SK-N-MC (cell line): Measurements from ENCODE around the gene RPS14.

ENCODE experiments used
- DNase-seq: peaks from one replicate; pipeline ENCODE4 v3.0.0-alpha.2; 2011; ENCODE audit warnings: low read depth, low spot score
- H3K27ac ChIP-seq: fragments of 200-600 bp; sonication (generic); 2 replicates; pipeline ENCODE4 v1.5.1; 2016; ENCODE audit warnings: mixed run types
- H3K36me3 ChIP-seq: fragments of 200-600 bp; sonication (generic); 2 replicates; pipeline ENCODE4 v1.6.1; 2017; ENCODE audit warnings: antibody characterized with exemption, low read length, mixed read lengths; ENCODE audit not compliant: insufficient read depth
- H3K4me3 ChIP-seq: fragments of 200-600 bp; sonication (generic); 2 replicates; pipeline ENCODE4 v1.5.1; 2016
- H3K9ac ChIP-seq: fragments of 200-600 bp; sonication (generic); 2 replicates; pipeline ENCODE4 v1.8.0; 2017; ENCODE audit warnings: mixed run types, mixed read lengths; ENCODE audit not compliant: insufficient read length
- H3K9me3 ChIP-seq: fragments of 200-600 bp; sonication (generic); 2 replicates; pipeline ENCODE4 v1.6.1; 2017; ENCODE audit warnings: low read depth, mild to moderate bottlenecking, antibody characterized with exemption, low read length, moderate library complexity, mixed read lengths
- EZH2 ChIP-seq: fragments of 200-600 bp; sonication (generic); IDR thresholded peaks from one replicate; pipeline ENCODE4 v1.6.1; 2017; ENCODE audit warnings: antibody characterized with exemption
- FOXP2 ChIP-seq: optimal IDR thresholded peaks from 2 replicates; pipeline ENCODE3; 2011; ENCODE audit warnings: mild to moderate bottlenecking, moderate library complexity; ENCODE audit not compliant: insufficient read depth; ENCODE audit errors: extremely low read length, control extremely low read depth
- POLR2AphosphoS5 ChIP-seq: IDR thresholded peaks from 2 replicates; pipeline ENCODE4 v1.6.1; 2012; ENCODE audit warnings: mild to moderate bottlenecking, low read depth, low read length, borderline replicate concordance

RPS14 gene

DNA sequence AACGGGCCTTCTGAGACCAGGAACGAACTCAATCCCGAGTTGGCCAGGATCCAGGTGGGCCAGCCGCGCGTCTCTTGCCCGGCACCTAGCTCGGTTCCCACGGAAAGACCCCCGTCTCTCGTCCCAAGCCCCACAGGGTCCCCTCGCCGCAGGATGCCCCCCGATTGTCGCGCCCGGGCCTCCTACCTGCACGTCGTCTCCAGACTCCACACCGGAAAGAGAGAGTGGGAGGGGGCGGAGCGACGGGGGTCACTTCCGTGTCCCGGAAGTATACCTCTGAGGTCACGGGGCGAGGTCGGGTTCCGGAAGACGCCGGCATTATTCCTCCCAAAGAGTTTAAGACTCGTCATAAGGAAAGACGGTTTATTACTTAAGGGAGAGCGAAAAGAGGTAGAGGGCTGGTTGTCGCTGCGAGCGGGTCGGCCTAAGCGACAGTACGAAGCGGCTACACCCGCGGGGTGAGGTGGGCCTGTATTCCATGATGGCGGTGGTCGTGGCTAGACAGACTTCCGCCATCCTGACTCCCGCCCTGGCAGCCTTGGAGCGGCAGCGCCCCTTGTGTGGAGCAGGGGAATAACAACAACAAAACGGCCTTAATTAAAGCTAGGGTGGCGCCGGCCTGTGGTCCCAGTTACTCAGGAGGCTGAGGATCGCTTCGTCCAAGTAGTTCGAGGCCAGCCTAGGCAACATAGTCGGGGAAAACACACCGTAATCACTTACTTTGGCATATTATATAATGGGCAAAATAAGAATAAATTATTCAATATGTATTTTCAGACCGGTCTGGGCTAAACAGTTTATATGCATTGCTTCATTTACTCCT, at the start of gene RPS14:
Gene RPS14 (minus strand): TSS at position 223 of the 823 bp plus-strand sequence. CDS start 2,006 bp downstream, outside the sequence.
- H3K9me3 ChIP-seq: peaks cover 4% of the 10 kb centered on the region; the same call in 1 of the 2 replicates
- H3K27ac ChIP-seq: peak within 1 kb of the TSS; percentile 97
- peak within 1 kb of the TSS; percentile 100 for H3K9ac ChIP-seq
- peak; percentile 87 for DNase-seq
- peaks cover 45% of the 10 kb centered on the region for H3K36me3 ChIP-seq
- TF ChIP-seq POLR2AphosphoS5 (peak; percentile 99), EZH2 (no peak), FOXP2 (peak; percentile 22)
- peak within 1 kb of the TSS; percentile 97 for H3K4me3 ChIP-seq

DNA sequence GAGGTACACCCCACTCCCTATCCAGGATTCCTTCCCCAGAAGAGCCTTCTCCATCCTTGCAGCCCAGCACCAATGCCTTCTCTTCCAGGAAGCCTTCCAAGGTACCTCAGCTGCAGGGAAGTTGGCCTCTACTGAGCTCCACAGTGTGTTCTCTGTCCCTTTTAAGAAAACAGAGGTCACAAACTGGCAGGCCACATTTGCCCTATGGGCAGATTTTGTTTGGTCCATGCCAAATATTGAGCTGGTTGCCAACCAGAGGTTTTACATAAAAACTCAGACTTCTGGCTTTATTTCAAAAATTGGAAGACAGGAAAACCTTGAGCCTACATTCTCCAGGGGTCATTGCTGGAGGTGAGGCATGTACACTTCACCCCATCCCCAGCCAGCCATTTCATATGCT, 49.4 kb upstream of the RPS14 start:
- no peak overlapping the region for H3K27ac ChIP-seq
- no peak overlapping the region for H3K9ac ChIP-seq
- DNase-seq: no peak
- H3K4me3 ChIP-seq: no peak overlapping the region
- TF ChIP-seq POLR2AphosphoS5: no peak
- no peak for TF ChIP-seq EZH2
- no peak for TF ChIP-seq FOXP2
- no peaks in the 10 kb centered on the region for H3K36me3 ChIP-seq
- no peaks in the 10 kb centered on the region for H3K9me3 ChIP-seq

DNA sequence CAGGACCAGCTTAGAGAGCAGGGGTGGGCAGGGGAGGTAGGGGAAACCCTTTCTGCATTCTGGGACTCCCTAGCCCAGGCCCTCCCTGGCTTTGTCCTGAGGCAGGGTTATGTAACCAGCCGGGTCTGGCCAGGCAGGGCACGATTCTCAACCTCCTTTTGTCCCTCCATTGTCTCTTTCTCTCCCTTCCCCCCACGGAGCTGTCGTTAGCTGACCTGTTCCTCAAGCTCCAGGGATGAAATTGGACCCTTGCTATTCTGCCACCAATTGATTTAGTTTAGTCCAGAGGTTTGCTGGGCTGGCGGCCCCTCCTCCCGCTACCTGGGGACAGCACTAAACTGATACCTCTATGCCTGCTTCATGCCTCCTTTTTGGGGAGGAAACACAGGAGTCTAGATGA, 49.0 kb upstream of the RPS14 start:
- Histone ChIP-seq H3K9me3 (no peaks in the 10 kb centered on the region), H3K4me3 (no peak overlapping the region), H3K27ac (no peak overlapping the region), H3K9ac (no peak overlapping the region), H3K36me3 (no peaks in the 10 kb centered on the region)
- no peak for TF ChIP-seq POLR2AphosphoS5
- no peak for TF ChIP-seq FOXP2
- no peak for TF ChIP-seq EZH2
- no peak for DNase-seq

DNA sequence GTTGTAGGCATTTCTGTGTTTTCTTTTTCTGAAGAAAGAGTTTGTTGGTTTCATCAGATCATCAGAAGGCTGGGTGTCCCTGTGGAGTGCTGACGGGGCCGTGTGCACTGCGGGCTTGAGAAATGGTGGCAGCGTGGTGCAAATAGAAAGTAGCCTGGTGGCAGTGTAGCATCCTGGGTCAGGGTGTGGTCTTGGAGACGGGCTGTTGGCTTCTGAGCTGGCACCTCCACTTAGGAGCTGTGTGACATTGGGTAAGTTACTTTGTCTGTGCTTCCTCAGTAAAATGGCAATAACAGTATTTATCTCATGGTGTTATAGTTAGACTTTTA, 48.4 kb upstream of the RPS14 start:
- no peak for TF ChIP-seq POLR2AphosphoS5
- Histone ChIP-seq H3K9me3 (no peaks in the 10 kb centered on the region), H3K27ac (no peak overlapping the region), H3K9ac (no peak overlapping the region), H3K36me3 (no peaks in the 10 kb centered on the region), H3K4me3 (no peak overlapping the region)
- DNase-seq: no peak

DNA sequence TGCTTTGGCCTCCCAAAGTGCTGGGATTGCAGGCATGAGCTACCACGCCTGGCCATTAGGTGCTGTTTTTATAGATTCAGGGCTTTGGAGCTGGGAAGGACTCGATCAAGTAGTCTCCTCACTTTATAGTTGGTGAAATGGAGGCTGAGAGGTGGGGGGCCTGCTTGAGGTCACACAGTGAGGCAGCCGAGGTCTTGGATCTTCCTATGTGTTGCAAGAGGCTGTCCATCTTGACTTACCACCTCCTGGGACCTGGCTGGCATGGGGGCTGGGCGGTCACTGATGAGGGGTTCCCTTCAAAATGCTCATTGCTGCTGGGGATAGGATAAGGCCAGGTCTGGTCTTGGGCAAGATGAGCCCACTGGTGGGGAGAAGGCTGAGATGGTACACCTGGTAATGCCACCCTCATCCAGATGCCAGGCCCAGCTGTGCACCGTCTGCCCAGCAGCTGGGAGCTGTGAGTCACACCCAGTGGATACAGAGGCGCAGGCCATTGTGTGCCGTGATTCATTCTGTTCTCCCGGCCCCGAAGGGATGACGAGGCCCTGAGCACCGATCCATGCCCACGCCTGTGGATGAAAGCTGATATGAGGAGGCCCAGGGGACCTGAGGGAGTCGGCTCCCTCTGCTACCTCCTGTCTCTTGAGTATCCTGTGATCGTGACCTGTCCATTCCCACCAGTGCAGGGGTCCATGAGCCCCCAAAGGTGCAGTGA, 47.9 kb upstream of the RPS14 start:
- H3K27ac ChIP-seq: no peak overlapping the region
- H3K36me3 ChIP-seq: no peaks in the 10 kb centered on the region
- DNase-seq: no peak
- H3K4me3 ChIP-seq: no peak overlapping the region
- no peak for TF ChIP-seq POLR2AphosphoS5
- TF ChIP-seq FOXP2: no peak
- TF ChIP-seq EZH2: no peak
- H3K9ac ChIP-seq: no peak overlapping the region
- H3K9me3 ChIP-seq: no peaks in the 10 kb centered on the region

DNA sequence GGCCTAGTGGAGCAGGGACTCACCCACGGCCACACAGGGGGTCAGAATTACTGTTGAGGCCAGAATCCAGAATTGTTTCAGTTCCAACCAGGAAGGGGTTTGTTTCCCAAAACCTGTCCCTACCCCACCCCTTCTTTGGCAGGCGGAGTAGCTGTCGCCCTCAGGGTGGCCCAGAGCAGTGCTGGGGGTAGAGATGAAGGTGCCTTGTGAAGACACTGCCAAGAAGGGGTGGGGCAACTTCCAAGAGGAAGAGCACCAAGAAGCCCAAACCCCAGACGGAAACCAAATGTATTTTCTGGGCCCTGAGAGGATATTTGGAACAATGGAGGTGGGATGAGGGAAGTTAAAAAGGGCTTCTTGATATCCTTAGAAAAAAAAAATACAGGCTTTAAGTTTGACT, 47.0 kb upstream of the RPS14 start:
- TF ChIP-seq EZH2 (no peak), FOXP2 (no peak), POLR2AphosphoS5 (no peak)
- Histone ChIP-seq H3K9me3 (no peaks in the 10 kb centered on the region), H3K4me3 (no peak overlapping the region), H3K9ac (no peak overlapping the region), H3K27ac (peak overlapping the region; percentile 19; the same call in 1 of the 2 replicates), H3K36me3 (no peaks in the 10 kb centered on the region)
- DNase-seq: no peak

DNA sequence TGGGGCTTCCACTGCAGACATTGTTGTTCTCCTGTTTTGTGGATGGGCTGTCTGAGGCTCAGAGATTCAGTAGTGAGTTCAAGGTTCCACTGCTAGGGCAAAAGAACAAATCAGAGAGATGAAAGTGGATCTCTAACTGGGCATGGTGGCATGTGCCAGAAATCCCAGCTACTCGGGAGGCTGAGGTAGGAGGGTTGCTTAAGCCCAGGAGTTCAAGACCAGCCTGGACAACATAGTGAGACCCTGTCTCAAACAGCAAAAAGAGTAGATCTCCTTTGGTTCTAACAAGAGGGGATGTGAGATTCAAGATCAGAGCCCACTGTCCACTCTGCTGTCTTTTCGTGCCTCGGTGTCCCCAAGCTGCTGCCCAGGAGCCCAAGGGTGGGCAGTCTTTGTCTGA, 46.6 kb upstream of the RPS14 start:
- TF ChIP-seq POLR2AphosphoS5 (no peak), FOXP2 (no peak), EZH2 (no peak)
- Histone ChIP-seq H3K36me3 (no peaks in the 10 kb centered on the region), H3K27ac (peak overlapping the region; percentile 19; the same call in 1 of the 2 replicates), H3K9ac (no peak overlapping the region), H3K9me3 (no peaks in the 10 kb centered on the region), H3K4me3 (no peak overlapping the region)
- DNase-seq: no peak

DNA sequence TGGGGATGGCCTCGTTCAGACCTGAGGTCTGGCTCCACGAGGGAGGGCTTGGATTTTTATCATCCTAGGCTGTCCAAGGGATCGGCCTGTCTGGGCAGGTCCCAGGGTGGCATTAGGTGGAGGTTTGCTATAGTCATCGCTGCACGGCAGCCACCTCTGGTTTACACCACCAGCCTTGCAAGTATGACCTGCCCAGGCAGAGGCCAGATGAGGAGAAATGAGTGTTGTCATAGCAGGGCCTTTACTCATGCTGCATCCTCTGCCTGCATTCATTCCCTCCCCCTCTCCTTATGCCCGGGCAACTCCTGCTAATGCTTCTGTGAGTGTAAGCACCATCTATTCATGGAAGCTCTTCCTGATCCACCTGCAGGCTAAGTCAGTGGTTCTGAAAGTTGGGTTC, 43.1 kb upstream of the RPS14 start:
- no peak for TF ChIP-seq EZH2
- TF ChIP-seq FOXP2: no peak
- no peak for TF ChIP-seq POLR2AphosphoS5
- no peak overlapping the region for H3K4me3 ChIP-seq
- DNase-seq: no peak

DNA sequence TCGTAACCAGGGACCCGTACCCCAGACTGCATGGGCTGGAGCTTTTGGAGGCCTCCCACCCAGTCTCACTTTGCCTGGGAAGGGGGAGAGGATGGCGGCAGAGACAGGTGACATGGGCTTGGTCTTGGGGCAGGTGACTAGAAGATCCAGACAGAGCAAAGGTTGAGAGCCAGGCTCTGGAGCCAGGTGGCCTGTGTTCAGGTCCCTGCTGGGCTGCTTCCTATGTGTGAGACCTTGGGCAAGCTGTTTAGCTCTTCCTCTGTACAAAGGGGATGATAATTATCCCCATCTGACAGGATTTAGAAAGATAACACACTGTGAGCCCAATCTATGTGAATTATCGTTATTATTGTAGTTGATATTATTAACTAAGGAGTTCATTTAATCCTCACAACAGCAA, 42.3 kb upstream of the RPS14 start:
- Histone ChIP-seq H3K9ac (no peak overlapping the region), H3K4me3 (no peak overlapping the region), H3K36me3 (no peaks in the 10 kb centered on the region), H3K9me3 (no peaks in the 10 kb centered on the region), H3K27ac (no peak overlapping the region)
- no peak for TF ChIP-seq EZH2
- no peak for TF ChIP-seq FOXP2
- no peak for DNase-seq

More for the DNA sequence above, 43.1 kb upstream of the RPS14 start:
- Histone ChIP-seq H3K9ac (no peak overlapping the region), H3K9me3 (no peaks in the 10 kb centered on the region), H3K27ac (no peak overlapping the region), H3K36me3 (no peaks in the 10 kb centered on the region)
